Right atrium auricular region (tissue), 2 donors: ENCODE results near the gene FAM193B. TPM values are rescaled to one million over a fixed set of nuclear protein-coding genes. Genes with fewer than 3 reads are reported as not detected.
"Not testable (repeated sequence)": the region's sequence is repeated elsewhere in the genome, so short reads cannot be mapped to it uniquely, and the experiment has no call there.

Experiments used
- DNase-seq: peaks from one replicate; pipeline ENCODE4 v3.0.0-alpha.2; 2019; ENCODE audit warnings: low spot score
- H3K27ac ChIP-seq, 2 donors: fragments of 200-600 bp; sonication (generic); 1 replicate in 1 of 2; 2 replicates in 1 of 2; pipeline ENCODE4 v1.5.1; 2016 to 2019
- H3K27me3 ChIP-seq, 2 donors: fragments of 200-600 bp; sonication (generic); one replicate each; pipeline versions ENCODE4 v1.5.1 to v1.6.0; 2017 to 2019
- H3K36me3 ChIP-seq: fragments of 200-600 bp; sonication (generic); one replicate; pipeline ENCODE4 v1.5.1; 2016
- H3K4me1 ChIP-seq, 2 donors: fragments of 200-600 bp; sonication (generic); one replicate each; pipeline versions ENCODE4 v1.5.1 to v1.6.0; 2017 to 2019
- H3K4me3 ChIP-seq, 2 donors: fragments of 200-600 bp; sonication (generic); 1 replicate in 1 of 2; 2 replicates in 1 of 2; pipeline ENCODE4 v1.5.1; 2017 to 2019; ENCODE audit warnings: mild to moderate bottlenecking in 1 of 2, moderate library complexity in 1 of 2
- H3K9me3 ChIP-seq, 2 donors: fragments of 200-600 bp; sonication (generic); one replicate each; pipeline ENCODE4 v1.5.1; 2019
- total RNA-seq, 2 donors: library from RNA; depleted of rRNA; stranded (reverse); fragments of >200 nt; gene quantifications; one replicate each; pipeline ENCODE4 v1.1.0, GENCODE V29; 2016
- TF ChIP-seq, protein P1 (sequence below), 2 donors: fragments of 200-600 bp; sonication (generic); IDR thresholded peaks; one replicate each; pipeline ENCODE4 v1.5.1; 2019; ENCODE audit warnings: antibody characterized with exemption in 2 of 2

The FAM193B gene
- total RNA-seq, 2 donors from 2014 or later = 9.8 to 20.7 TPM

DNA sequence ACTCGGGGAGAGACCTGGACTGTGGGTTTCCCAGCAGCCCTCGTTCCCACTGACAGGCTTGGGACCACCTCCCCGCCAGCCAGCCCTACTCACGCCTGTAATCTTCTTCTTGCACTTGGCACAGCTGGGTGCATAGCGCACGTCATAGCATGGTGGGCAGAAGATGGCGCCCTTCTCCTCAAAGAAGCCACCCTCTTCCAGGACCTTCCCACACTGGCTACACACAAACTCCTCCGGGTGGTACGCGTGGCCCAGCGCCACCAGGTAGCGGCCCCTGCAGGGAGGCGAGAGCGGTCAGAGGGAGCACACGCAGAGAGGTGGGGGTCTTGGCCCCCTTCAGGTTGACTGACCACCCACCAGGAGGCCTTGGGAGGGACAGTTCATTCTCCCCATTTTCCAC, 66.4 kb downstream of the FAM193B start:
- Histone ChIP-seq H3K9me3 (no peaks in the 10 kb centered on the region), H3K4me1 (peaks cover 0 to 22% of the 10 kb centered on the region in 2 donors), H3K27me3 (no peaks in the 10 kb centered on the region), H3K4me3 (no peak overlapping the region), H3K36me3 (peaks cover 82% of the 10 kb centered on the region), H3K27ac (no peak overlapping the region)
- no peak for DNase-seq
- TF ChIP-seq, protein P1, sequence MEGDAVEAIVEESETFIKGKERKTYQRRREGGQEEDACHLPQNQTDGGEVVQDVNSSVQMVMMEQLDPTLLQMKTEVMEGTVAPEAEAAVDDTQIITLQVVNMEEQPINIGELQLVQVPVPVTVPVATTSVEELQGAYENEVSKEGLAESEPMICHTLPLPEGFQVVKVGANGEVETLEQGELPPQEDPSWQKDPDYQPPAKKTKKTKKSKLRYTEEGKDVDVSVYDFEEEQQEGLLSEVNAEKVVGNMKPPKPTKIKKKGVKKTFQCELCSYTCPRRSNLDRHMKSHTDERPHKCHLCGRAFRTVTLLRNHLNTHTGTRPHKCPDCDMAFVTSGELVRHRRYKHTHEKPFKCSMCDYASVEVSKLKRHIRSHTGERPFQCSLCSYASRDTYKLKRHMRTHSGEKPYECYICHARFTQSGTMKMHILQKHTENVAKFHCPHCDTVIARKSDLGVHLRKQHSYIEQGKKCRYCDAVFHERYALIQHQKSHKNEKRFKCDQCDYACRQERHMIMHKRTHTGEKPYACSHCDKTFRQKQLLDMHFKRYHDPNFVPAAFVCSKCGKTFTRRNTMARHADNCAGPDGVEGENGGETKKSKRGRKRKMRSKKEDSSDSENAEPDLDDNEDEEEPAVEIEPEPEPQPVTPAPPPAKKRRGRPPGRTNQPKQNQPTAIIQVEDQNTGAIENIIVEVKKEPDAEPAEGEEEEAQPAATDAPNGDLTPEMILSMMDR (IDR thresholded peaks at IDR 0.05) = no peak

DNA sequence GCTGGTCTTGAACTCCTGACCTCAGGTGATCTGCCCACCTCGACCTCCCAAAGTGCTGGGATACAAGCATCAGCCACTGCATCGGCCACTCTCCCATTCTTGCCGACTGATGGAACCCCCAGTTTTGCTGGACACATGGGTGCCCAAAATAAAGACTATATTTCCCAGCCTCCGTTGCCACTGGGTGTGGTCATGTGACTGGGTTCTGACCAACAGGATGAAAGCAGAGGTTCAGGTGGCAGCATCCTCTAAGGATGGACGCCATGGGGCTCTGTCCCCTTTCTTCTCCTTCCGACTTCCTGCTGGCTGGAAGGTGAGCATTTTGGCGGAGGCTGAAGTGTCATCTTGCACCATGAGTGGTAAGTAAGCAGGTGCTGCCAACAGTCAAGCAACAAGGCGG, 67.2 kb downstream of the FAM193B start:
- H3K27ac ChIP-seq = no peak overlapping the region
- TF ChIP-seq, protein P1 (IDR thresholded peaks at IDR 0.05) = no peak
- peaks cover 0 to 14% of the 10 kb centered on the region in 2 donors for H3K4me1 ChIP-seq
- H3K4me3 ChIP-seq = no peak overlapping the region
- no peak for DNase-seq
- no peaks in the 10 kb centered on the region for H3K27me3 ChIP-seq
- H3K9me3 ChIP-seq = no peaks in the 10 kb centered on the region
- H3K36me3 ChIP-seq = peaks cover 75% of the 10 kb centered on the region

GRCh38 chr5:177486256-177486655, 68.1 kb downstream of the FAM193B start:
- TF ChIP-seq, protein P1 (IDR thresholded peaks at IDR 0.05) = no peak
- no peak for DNase-seq
- no peak overlapping the region for H3K27ac ChIP-seq
- peaks cover 0 to 10% of the 10 kb centered on the region in 2 donors for H3K4me1 ChIP-seq
- H3K27me3 ChIP-seq = no peaks in the 10 kb centered on the region
- H3K9me3 ChIP-seq = no peaks in the 10 kb centered on the region
- H3K36me3 ChIP-seq = peaks cover 66% of the 10 kb centered on the region
- no peak overlapping the region for H3K4me3 ChIP-seq

GRCh38 chr5:177485753-177486152, 68.6 kb downstream of the FAM193B start:
- H3K4me3 ChIP-seq, H3K27me3 ChIP-seq, H3K27ac ChIP-seq, DNase-seq, H3K9me3 ChIP-seq, H3K4me1 ChIP-seq: not testable (repeated sequence)
- H3K36me3 ChIP-seq = peaks cover 61% of the 10 kb centered on the region

DNA sequence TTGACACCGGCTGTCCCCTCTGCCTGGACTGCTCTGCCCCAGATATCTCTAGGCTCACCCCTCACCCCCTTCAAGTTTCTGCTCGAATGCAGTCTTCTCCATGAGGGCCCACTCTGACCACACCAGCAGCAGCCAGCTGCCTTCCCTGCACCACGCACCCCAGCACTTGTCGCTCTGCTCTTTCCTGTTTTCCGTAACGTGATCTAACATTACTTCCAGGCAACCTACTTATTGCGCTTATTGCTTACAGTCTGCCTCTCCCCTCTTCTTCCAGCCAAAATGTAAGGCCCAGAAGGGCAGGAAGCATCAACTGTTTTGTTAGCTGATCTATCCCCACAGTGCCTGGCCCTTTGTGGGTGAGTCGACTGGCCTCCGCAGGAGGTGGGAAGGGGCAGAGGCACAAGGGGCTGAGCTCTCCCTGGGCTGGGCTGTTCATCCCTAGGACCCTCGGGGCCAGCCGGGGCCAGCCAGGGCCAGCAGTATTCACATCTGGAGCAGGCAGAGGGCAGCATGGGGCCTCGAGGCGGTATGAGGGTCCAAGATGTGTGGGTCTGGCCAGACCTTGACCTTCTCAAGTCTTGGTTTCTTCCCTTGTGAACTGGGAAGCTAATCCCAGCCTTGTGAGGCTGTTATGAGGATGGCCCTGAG, 69.3 kb downstream of the FAM193B start:
- TF ChIP-seq, protein P1 (IDR thresholded peaks at IDR 0.05) = no peak
- no peak overlapping the region for H3K27ac ChIP-seq
- H3K36me3 ChIP-seq = peaks cover 54% of the 10 kb centered on the region
- no peak overlapping the region for H3K4me3 ChIP-seq
- peaks cover 0 to 12% of the 10 kb centered on the region in 2 donors for H3K4me1 ChIP-seq
- H3K9me3 ChIP-seq = no peaks in the 10 kb centered on the region
- H3K27me3 ChIP-seq = no peaks in the 10 kb centered on the region
- DNase-seq = no peak

GRCh38 chr5:177483994-177484901, 70.1 kb downstream of the FAM193B start:
- TF ChIP-seq, protein P1 (IDR thresholded peaks at IDR 0.05) = no peak
- Histone ChIP-seq H3K4me3 (no peak overlapping the region), H3K27ac (no peak overlapping the region), H3K27me3 (no peaks in the 10 kb centered on the region), H3K4me1 (peaks cover 0 to 19% of the 10 kb centered on the region in 2 donors), H3K9me3 (no peaks in the 10 kb centered on the region), H3K36me3 (peaks cover 46% of the 10 kb centered on the region)
- no peak for DNase-seq
